GM12864 (cell line): ENCODE results near the gene PPTC7.
"Not testable (repeated sequence)": the region's sequence is repeated elsewhere in the genome, so short reads cannot be mapped to it uniquely, and the experiment has no call there.

Experiments used
- DNase-seq: peaks from one replicate; pipeline ENCODE4 v3.0.0-alpha.2; 2011; ENCODE audit warnings: low read depth
- H3K4me3 ChIP-seq: 2 replicates; pipeline ENCODE4 v1.5.1; 2011; ENCODE audit warnings: mild to moderate bottlenecking, low read depth, low read length, control low read depth
- CTCF ChIP-seq: IDR thresholded peaks from 2 replicates; pipeline ENCODE4 v1.5.1; 2011; ENCODE audit warnings: low read depth, mild to moderate bottlenecking, moderate library complexity, low read length, control low read depth, inconsistent platforms; ENCODE audit errors: missing control alignments

PPTC7 gene

GRCh38 chr12:110530511-110530910 lies 52.6 kb downstream of the PPTC7 start:
- H3K4me3 ChIP-seq = peak overlapping the region; percentile 13; the same call in 1 of the 2 replicates
- TF ChIP-seq CTCF = no peak
- no peak for DNase-seq

GRCh38 chr12:110528277-110528839 lies 54.8 kb downstream of the PPTC7 start:
- no peak overlapping the region for H3K4me3 ChIP-seq
- DNase-seq = peak; percentile 71
- no peak for TF ChIP-seq CTCF

GRCh38 chr12:110520876-110521712 lies 62.0 kb downstream of the PPTC7 start:
- H3K4me3 ChIP-seq, DNase-seq: not testable (repeated sequence)

GRCh38 chr12:110518014-110518413 lies 65.1 kb downstream of the PPTC7 start:
- not testable (repeated sequence) for H3K4me3 ChIP-seq

GRCh38 chr12:110516995-110517394 lies 66.1 kb downstream of the PPTC7 start:
- DNase-seq = no peak
- TF ChIP-seq CTCF = no peak
- H3K4me3 ChIP-seq = no peak overlapping the region

More at GRCh38 chr12:110518014-110518413, 65.1 kb downstream of the PPTC7 start:
- DNase-seq = not testable (repeated sequence)

- no peak overlapping the region for H3K4me3 ChIP-seq
- DNase-seq = no peak
- TF ChIP-seq CTCF = no peak
These were observed 68.8 kb downstream of the PPTC7 start for GRCh38 chr12:110514363-110514762.

- TF ChIP-seq CTCF = no peak
- no peak overlapping the region for H3K4me3 ChIP-seq
- DNase-seq = no peak
These were observed 69.3 kb downstream of the PPTC7 start for GRCh38 chr12:110513842-110514241.

- TF ChIP-seq CTCF = no peak
- no peak for DNase-seq
- H3K4me3 ChIP-seq = no peak overlapping the region
These were observed 75.0 kb downstream of the PPTC7 start for GRCh38 chr12:110508071-110508586.
